Measurements from ENCODE around the gene GUCY1A2.

DNA sequence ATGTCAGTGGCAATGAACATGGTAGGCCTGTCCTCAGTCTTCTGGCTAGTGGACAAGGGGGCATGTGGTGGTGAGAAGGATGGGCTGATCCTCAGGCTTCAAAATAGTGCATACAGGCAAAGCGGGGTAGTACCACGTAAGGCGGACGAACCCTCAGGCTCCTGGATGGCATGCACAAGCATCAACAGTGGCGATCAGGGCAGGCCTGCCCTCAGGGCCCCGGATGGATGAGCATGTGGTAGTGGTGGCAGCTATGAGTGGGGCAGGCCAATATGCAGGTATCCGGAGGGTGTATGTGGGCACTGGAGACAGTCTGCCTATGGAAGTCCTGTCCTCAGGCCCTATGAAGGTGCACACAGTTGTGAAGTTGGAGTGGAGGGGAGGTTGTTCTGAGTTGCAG lies 163.8 kb downstream of the GUCY1A2 start:
- TF ChIP-seq POLR2A (IDR thresholded peaks at IDR 0.05; ENCODE audit: low read depth, low read length) = no peak
- no peak for TF ChIP-seq TAF1 (IDR thresholded peaks at IDR 0.05; ENCODE audit: borderline replicate concordance, low read depth, low read length)
- TF ChIP-seq POLR2AphosphoS5 (IDR thresholded peaks at IDR 0.05; ENCODE audit: low read depth, low read length) = no peak
